ENCODE results near the gene AIFM3.

The AIFM3 gene

DNA sequence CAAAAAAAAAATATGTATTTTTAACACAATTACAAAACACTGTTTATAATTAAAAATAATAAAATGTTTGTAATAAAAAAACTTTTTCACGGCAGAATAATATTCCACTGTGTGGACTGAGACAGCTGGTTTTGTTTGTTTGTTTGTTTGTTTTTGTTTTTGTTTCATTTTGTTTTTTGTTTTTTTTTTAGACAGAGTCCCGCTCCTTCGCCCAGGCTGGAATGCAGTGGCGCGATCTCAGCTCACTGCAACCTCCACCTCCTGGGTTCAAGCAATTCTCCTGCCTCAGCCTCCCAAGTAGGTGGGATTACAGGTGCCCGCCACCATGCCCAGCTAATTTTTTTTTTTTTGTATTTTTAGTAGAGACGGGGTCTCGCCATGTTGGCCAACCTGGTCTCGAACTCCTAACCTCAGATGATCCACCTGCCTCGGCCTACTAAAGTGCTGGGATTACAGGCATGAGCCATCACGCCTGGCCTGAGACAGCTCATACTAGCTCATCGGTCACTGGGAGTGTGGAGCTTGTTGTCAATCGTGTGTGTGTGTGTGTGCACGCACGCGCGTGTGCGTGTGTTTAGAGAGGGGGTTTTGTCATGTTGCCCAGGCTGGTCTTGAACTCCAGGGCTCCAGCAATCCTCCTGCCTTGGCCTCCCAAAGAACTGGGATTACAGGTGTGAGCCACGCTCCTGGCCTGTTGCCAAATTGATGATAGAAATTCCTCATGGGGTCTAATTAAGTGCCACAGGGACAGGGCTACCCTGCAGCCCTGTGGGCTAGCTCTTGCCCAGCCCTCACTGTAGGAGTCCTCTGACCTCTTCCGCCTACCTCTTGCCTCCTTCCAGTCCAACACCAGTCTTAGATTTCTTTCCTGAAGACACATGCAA is 7.2 kb upstream of the AIFM3 start:
- DNase-seq (ENCODE audit: low read depth) = no peak
- TF ChIP-seq, protein P1, sequence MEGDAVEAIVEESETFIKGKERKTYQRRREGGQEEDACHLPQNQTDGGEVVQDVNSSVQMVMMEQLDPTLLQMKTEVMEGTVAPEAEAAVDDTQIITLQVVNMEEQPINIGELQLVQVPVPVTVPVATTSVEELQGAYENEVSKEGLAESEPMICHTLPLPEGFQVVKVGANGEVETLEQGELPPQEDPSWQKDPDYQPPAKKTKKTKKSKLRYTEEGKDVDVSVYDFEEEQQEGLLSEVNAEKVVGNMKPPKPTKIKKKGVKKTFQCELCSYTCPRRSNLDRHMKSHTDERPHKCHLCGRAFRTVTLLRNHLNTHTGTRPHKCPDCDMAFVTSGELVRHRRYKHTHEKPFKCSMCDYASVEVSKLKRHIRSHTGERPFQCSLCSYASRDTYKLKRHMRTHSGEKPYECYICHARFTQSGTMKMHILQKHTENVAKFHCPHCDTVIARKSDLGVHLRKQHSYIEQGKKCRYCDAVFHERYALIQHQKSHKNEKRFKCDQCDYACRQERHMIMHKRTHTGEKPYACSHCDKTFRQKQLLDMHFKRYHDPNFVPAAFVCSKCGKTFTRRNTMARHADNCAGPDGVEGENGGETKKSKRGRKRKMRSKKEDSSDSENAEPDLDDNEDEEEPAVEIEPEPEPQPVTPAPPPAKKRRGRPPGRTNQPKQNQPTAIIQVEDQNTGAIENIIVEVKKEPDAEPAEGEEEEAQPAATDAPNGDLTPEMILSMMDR (conservative IDR thresholded peaks at IDR 0.05; ENCODE audit: control insufficient read depth, insufficient read depth, low read depth, low read length) = no peak
- H3K4me3 ChIP-seq (ENCODE audit: control insufficient read depth, low read depth, low read length) = no peak overlapping the region

DNA sequence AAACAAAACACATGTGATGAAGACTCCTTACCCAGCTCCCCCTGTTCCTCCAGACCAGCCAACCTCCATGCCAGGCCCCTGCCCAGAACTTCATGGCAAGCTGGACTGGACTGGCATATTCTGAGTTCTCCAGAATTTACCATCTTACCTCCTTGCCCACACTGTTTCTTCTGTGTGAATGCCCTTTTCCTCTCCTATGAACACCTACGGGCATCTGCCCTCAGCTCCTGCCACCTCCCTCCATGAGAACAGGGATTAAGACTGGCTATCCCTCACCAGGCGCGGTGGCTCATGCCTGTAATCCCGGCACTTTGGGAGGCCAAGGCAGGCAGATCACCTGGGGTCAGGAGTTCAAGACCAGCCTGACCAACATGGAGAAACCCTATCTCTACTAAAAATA is 6.4 kb upstream of the AIFM3 start:
- TF ChIP-seq, protein P1 (conservative IDR thresholded peaks at IDR 0.05; ENCODE audit: control insufficient read depth, insufficient read depth, low read depth, low read length) = no peak
- no peak for DNase-seq (ENCODE audit: low read depth)
- no peak overlapping the region for H3K4me3 ChIP-seq (ENCODE audit: control insufficient read depth, low read depth, low read length)

DNA sequence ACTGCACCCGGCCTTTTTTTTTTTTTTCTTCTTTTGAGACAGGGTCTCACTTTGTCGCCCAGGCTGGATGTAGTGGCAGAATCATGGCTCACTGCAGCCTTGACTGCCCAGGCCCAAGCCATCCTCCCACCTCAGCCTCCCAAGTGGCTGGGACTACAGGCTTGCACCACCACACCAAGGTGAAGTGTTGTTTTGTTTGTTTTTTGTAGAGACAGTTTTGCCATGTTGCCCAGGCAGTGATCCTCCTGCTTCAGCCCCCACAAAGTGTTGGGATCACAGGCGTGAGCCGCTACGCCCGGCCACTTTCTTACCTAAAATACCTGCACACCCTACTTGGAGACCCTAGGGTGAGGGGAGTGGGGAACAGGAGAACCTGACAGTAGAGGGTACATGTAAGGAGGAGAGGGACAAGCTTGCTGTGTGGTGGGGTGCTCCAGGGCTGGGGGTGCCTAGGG is 4.5 kb upstream of the AIFM3 start:
- H3K4me3 ChIP-seq (ENCODE audit: control insufficient read depth, low read depth, low read length) = no peak overlapping the region
- TF ChIP-seq, protein P1 (conservative IDR thresholded peaks at IDR 0.05; ENCODE audit: control insufficient read depth, insufficient read depth, low read depth, low read length) = no peak
- DNase-seq (ENCODE audit: low read depth) = no peak

DNA sequence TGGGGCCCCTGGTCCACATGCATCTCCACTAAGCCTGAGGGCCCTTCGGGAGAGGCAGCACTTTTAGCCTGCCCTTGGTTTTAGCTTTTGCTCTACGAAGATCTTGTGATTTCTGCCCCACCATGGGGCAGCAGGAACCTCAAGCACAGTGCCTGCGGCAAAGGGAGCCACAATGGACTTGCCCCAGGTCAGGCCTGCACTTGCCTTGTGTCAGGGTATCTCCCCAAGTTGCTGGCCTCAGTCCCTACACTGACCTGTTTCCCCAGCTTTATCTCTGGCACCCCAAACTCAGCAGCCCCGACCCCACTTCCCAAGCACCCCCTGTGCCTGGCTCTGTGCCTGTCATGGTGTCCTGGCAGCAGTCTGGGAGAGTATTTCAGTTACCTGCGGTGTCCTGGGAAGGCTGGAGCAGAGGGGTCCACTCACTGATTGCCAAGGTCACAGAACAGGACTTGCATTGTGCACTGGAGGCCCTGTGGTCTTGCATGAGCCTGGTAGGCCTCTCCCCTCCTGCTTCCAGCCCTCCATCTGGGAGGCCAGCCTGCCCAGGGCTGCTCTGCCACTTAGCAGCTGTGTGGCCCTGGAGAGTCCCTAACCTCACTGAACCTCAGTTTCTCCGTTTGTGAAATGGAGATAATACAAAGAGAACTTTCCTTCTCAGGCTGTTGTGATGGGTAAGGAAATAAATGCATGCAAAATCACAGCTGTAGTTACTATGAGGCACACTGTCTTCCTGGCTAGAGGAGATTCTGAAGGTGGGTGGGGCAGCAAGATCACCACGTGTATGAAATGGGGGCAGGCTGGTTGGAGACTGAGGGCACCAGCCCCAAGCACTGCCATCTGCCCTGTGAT is 3.6 kb upstream of the AIFM3 start:
- DNase-seq (ENCODE audit: low read depth) = no peak
- no peak overlapping the region for H3K4me3 ChIP-seq (ENCODE audit: control insufficient read depth, low read depth, low read length)
- TF ChIP-seq, protein P1 (conservative IDR thresholded peaks at IDR 0.05; ENCODE audit: control insufficient read depth, insufficient read depth, low read depth, low read length) = no peak

DNA sequence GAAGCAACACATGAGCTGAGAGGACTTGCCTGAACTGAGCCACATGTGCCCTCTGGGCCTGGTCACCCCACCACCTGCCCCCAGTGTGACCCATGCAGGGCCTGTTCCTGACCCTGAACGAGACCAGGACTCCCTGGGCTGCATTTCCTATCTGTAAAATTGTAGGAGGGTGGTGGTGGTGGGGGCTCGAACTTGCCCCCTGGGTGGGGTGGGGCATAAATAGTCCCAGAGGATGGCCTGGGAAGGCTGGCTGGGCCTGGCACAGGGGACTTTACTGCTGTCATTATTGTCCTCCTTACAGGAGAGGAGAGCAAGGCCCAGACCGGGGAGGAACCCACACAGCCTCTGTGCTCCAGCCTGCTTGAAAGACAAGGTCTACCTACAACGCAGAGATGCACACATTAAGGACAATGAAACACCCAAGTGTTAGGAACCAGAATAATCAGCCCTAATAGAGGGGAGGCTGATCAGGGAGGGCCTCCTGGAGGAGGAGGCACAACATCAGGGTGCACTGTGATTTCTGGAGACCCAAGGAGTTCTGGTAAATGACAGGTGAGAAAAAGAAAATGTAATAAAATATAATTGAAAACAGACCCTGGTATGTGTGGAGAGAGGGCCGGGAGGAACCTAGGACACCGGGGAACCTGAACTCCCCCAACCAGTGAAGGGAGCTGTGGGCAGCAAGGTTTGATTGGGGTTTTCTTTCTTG is 2.8 kb upstream of the AIFM3 start:
- TF ChIP-seq, protein P1 (conservative IDR thresholded peaks at IDR 0.05; ENCODE audit: control insufficient read depth, insufficient read depth, low read depth, low read length) = no peak
- no peak for DNase-seq (ENCODE audit: low read depth)
- no peak overlapping the region for H3K4me3 ChIP-seq (ENCODE audit: control insufficient read depth, low read depth, low read length)

DNA sequence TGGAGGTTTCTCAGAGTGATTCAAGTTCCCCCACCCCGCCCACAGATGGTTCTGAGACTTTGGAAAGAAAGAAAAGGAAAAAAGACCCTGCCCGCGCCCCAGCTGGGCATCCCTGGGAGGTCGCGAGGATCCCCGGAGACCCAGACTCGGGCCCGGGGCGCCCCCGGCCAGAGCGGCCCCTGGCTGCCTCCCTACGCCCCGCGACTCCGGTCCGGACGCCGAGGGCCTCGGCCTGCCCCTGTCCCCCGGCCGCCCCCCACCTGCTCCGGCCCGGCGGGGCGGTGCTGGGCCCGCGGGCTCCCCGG is 2.3 kb upstream of the AIFM3 start:
- DNase-seq (ENCODE audit: low read depth) = no peak
- TF ChIP-seq, protein P1 (conservative IDR thresholded peaks at IDR 0.05; ENCODE audit: control insufficient read depth, insufficient read depth, low read depth, low read length) = no peak
- peak overlapping the region; percentile 4 for H3K4me3 ChIP-seq (ENCODE audit: control insufficient read depth, low read depth, low read length)
